ENCODE data around the gene MYDGF. TPM values are rescaled to one million over a fixed set of nuclear protein-coding genes. Genes with fewer than 3 reads are reported as not detected.

MYDGF gene
- total and polyA plus RNA-seq, 2 of the 13 experiments (the other 11 are each of a cell fraction or from before 2014, with no cell fraction given): 116 to 198 TPM

- TF ChIP-seq CHCHD3 (CRISPR knock-in tag; IDR thresholded peaks at IDR 0.05) (no peak), TSC22D2 (CRISPR knock-in tag; IDR thresholded peaks at IDR 0.05; ENCODE audit: borderline replicate concordance) (no peak), ZNF317 (CRISPR knock-in tag; IDR thresholded peaks at IDR 0.05) (no peak; the same call in 1 of the 2 replicates), MTA1 (CRISPR knock-in tag; IDR thresholded peaks at IDR 0.05; ENCODE audit: borderline replicate concordance) (peak; percentile 94), ZNF749 (CRISPR knock-in tag; IDR thresholded peaks at IDR 0.05; ENCODE audit: borderline replicate concordance) (no peak), DDIT3 (CRISPR knock-in tag; IDR thresholded peaks at IDR 0.05) (no peak), FLYWCH1 (CRISPR knock-in tag; IDR thresholded peaks at IDR 0.05) (no peak), ZIK1 (CRISPR knock-in tag; IDR thresholded peaks at IDR 0.05; ENCODE audit: borderline replicate concordance, low read depth) (no peak), SNAPC4 (CRISPR knock-in tag; IDR thresholded peaks at IDR 0.05) (no peak), ZNF569 (CRISPR knock-in tag; IDR thresholded peaks at IDR 0.05; ENCODE audit: borderline replicate concordance) (no peak), KLF9 (CRISPR knock-in tag; IDR thresholded peaks at IDR 0.05; ENCODE audit: low read depth) (no peak), ERF (CRISPR knock-in tag; IDR thresholded peaks at IDR 0.05) (0 out of 2 replicates have a peak, but pooled peaks have one; percentile 41), ZNF781 (CRISPR knock-in tag; IDR thresholded peaks at IDR 0.05; ENCODE audit: borderline replicate concordance, not compliant biosample characterization) (no peak), NFE2L1 (CRISPR knock-in tag; IDR thresholded peaks at IDR 0.05; ENCODE audit: borderline replicate concordance) (no peak), ZNF614 (CRISPR knock-in tag; IDR thresholded peaks at IDR 0.05; ENCODE audit: borderline replicate concordance) (peak; percentile 31; the same call in 1 of the 2 replicates), ZBTB38 (CRISPR knock-in tag; IDR thresholded peaks at IDR 0.05) (0 out of 2 replicates have a peak, but pooled peaks have one; percentile 24), GTF2F1 (IDR thresholded peaks at IDR 0.05; ENCODE audit: low read length) (no peak), RFX5 (IDR thresholded peaks at IDR 0.05; ENCODE audit: low read depth, low read length) (no peak), MEIS2 (CRISPR knock-in tag; IDR thresholded peaks at IDR 0.05) (peak; percentile 59; the same call in 1 of the 2 replicates), MTF1 (CRISPR knock-in tag; IDR thresholded peaks at IDR 0.05) (no peak), HNF4A (CRISPR knock-in tag; IDR thresholded peaks at IDR 0.05) (no peak; the same call in 1 of the 2 replicates), KAT7 (CRISPR knock-in tag; IDR thresholded peaks at IDR 0.05; ENCODE audit: borderline replicate concordance) (no peak), SP1 (IDR thresholded peaks at IDR 0.05) (no peak), SP1 (CRISPR knock-in tag; IDR thresholded peaks at IDR 0.05) (no peak), MTF2 (CRISPR knock-in tag; IDR thresholded peaks at IDR 0.05; ENCODE audit: borderline replicate concordance) (no peak)
Observed at GRCh38 chr19:4705413-4706131, 35.4 kb upstream of the MYDGF start (continued).

Data from HepG2 (cell line).